ENCODE data around the gene DACH2. TPM values are rescaled to one million over a fixed set of nuclear protein-coding genes. Genes with fewer than 3 reads are reported as not detected.

Gene DACH2
- total RNA-seq, 1 donor from 2014 or later, result 0.11 TPM

- TF ChIP-seq CTCF (IDR thresholded peaks at IDR 0.05) (no peak), EZH2phosphoT487 (IDR thresholded peaks at IDR 0.05) (no peak), EZH2 (IDR thresholded peaks at IDR 0.05) (no peak)
- Mint-ChIP-seq H3K36me3 (no peaks in the 10 kb centered on the region), H3K4me1 (no peaks in the 10 kb centered on the region), H3K9me3 (no peaks in the 10 kb centered on the region), H3K27ac (no peak overlapping the region), H3K4me3 (no peak overlapping the region), H3K27me3 (ENCODE audit: insufficient read depth, low read depth) (no peaks in the 10 kb centered on the region)
- Histone ChIP-seq H4K20me1 (ENCODE audit: low read depth) (no peaks in the 10 kb centered on the region), H2AFZ (replicated peaks) (no peak overlapping the region), H3K9ac (no peak overlapping the region), H3K4me3 (no peak overlapping the region), H3K27ac (no peak overlapping the region), H3F3A (ENCODE audit: low read depth) (no peaks in the 10 kb centered on the region), H3K27me3 (no peaks in the 10 kb centered on the region), H3K36me3 (no peaks in the 10 kb centered on the region), H3K9me3 (ENCODE audit: low read depth) (peaks cover 5% of the 10 kb centered on the region), H3K4me1 (no peaks in the 10 kb centered on the region), H3K4me2 (no peak overlapping the region), H3K79me2 (ENCODE audit: low read depth) (no peaks in the 10 kb centered on the region)
- DNase-seq (ENCODE audit: low spot score), result no peak
Measured at GRCh38 chrX:86714441-86714840, 566.2 kb downstream of the DACH2 start.

GRCh38 chrX:86724277-86724676, 576.0 kb downstream of the DACH2 start:
- no peak overlapping the region for H3K27ac ChIP-seq
- H3K4me1 ChIP-seq, result no peaks in the 10 kb centered on the region
- TF ChIP-seq EZH2phosphoT487 (IDR thresholded peaks at IDR 0.05), result no peak
- TF ChIP-seq CTCF (IDR thresholded peaks at IDR 0.05), result no peak
- no peak for TF ChIP-seq EZH2 (IDR thresholded peaks at IDR 0.05)
- H3K9me3 ChIP-seq (ENCODE audit: low read depth), result no peaks in the 10 kb centered on the region
- peaks cover 2% of the 10 kb centered on the region for H3K27me3 Mint-ChIP-seq (ENCODE audit: insufficient read depth, low read depth)
- no peaks in the 10 kb centered on the region for H3K27me3 ChIP-seq
- no peaks in the 10 kb centered on the region for H3K4me1 Mint-ChIP-seq
- no peaks in the 10 kb centered on the region for H3F3A ChIP-seq (ENCODE audit: low read depth)
- H3K9me3 Mint-ChIP-seq, result no peaks in the 10 kb centered on the region
- H3K27ac Mint-ChIP-seq, result no peak overlapping the region
- H3K9ac ChIP-seq, result no peak overlapping the region
- no peaks in the 10 kb centered on the region for H3K79me2 ChIP-seq (ENCODE audit: low read depth)
- H3K4me3 ChIP-seq, result no peak overlapping the region
- DNase-seq (ENCODE audit: low spot score), result no peak
- no peaks in the 10 kb centered on the region for H4K20me1 ChIP-seq (ENCODE audit: low read depth)
- H3K36me3 ChIP-seq, result no peaks in the 10 kb centered on the region
- H2AFZ ChIP-seq (replicated peaks), result no peak overlapping the region
- no peaks in the 10 kb centered on the region for H3K36me3 Mint-ChIP-seq
- H3K4me3 Mint-ChIP-seq, result no peak overlapping the region
- no peak overlapping the region for H3K4me2 ChIP-seq

- Histone ChIP-seq H3K4me2 (no peak overlapping the region), H3K27ac (no peak overlapping the region), H3K36me3 (no peaks in the 10 kb centered on the region), H3K79me2 (ENCODE audit: low read depth) (no peaks in the 10 kb centered on the region), H3K4me1 (no peaks in the 10 kb centered on the region), H3K9ac (no peak overlapping the region), H3F3A (ENCODE audit: low read depth) (no peaks in the 10 kb centered on the region), H3K4me3 (no peak overlapping the region), H4K20me1 (ENCODE audit: low read depth) (no peaks in the 10 kb centered on the region), H2AFZ (replicated peaks) (no peak overlapping the region), H3K27me3 (no peaks in the 10 kb centered on the region), H3K9me3 (ENCODE audit: low read depth) (no peaks in the 10 kb centered on the region)
- no peaks in the 10 kb centered on the region for H3K9me3 Mint-ChIP-seq
- H3K36me3 Mint-ChIP-seq, result no peaks in the 10 kb centered on the region
- no peak for DNase-seq (ENCODE audit: low spot score)
- peaks cover 2% of the 10 kb centered on the region for H3K27me3 Mint-ChIP-seq (ENCODE audit: insufficient read depth, low read depth)
- H3K27ac Mint-ChIP-seq, result no peak overlapping the region
- no peak for TF ChIP-seq CTCF (IDR thresholded peaks at IDR 0.05)
- no peak for TF ChIP-seq EZH2 (IDR thresholded peaks at IDR 0.05)
- no peak for TF ChIP-seq EZH2phosphoT487 (IDR thresholded peaks at IDR 0.05)
- H3K4me1 Mint-ChIP-seq, result no peaks in the 10 kb centered on the region
- H3K4me3 Mint-ChIP-seq, result no peak overlapping the region
Measured at GRCh38 chrX:86747091-86747490, 598.8 kb downstream of the DACH2 start.

Data from neural progenitor cell (in vitro differentiated cells).